HUES64 (cell line): ENCODE measurements around the gene RECK.

ENCODE experiments used
- H3K27ac ChIP-seq: 2 replicates; pipeline ENCODE4 v1.7.0; 2013; ENCODE audit warnings: low read depth, low read length, inconsistent platforms
- H3K27me3 ChIP-seq: 2 replicates; pipeline ENCODE4 v1.6.1; 2013; ENCODE audit warnings: mild to moderate bottlenecking, low read length; ENCODE audit not compliant: insufficient read depth
- H3K36me3 ChIP-seq: 2 replicates; pipeline ENCODE4 v1.6.1; 2013; ENCODE audit warnings: mild to moderate bottlenecking, low read length; ENCODE audit not compliant: insufficient read depth
- H3K4me1 ChIP-seq: 2 replicates; pipeline ENCODE4 v1.6.1; 2013; ENCODE audit warnings: mild to moderate bottlenecking, low read length, moderate library complexity; ENCODE audit not compliant: insufficient read depth
- H3K4me3 ChIP-seq: 2 replicates; pipeline ENCODE4 v1.5.1; 2013; ENCODE audit warnings: mild to moderate bottlenecking, low read length, moderate library complexity
- H3K9ac ChIP-seq: 2 replicates; pipeline ENCODE4 v1.6.1; 2013; ENCODE audit warnings: mild to moderate bottlenecking, low read depth, low read length
- H3K9me3 ChIP-seq: 2 replicates; pipeline ENCODE4 v1.6.1; 2013; ENCODE audit warnings: low read depth, low read length; ENCODE audit not compliant: insufficient read depth
- WGBS: fragments of 150-250, 120-280 bp; methylation state at CpG from one replicate; pipeline ENCODE4 v1.1.7; 2013; ENCODE audit warnings: missing lambda C conversion rate; 5-methylcytosine and 5-hydroxymethylcytosine counted together

Gene RECK

DNA sequence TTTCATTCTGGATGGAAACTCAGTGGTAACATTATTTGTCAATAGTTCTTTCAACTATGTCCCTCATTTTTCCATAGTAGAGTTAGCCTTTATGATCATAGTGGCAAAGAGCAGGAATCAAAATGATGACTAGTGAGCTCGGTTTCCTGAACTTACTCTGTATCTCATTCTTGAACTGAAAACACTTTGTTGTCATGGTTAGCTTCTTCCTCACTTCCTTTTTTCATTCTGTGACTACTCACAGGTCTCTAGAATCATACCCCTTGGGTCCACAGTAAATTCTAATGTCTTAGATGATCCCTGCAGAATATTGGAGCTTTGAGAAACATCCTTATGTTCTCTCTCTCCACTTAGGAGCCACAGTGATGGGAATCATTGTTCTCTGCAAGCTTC, 29.4 kb upstream of the RECK start:
- Histone ChIP-seq H3K4me3 (no peak overlapping the region), H3K36me3 (no peaks in the 10 kb centered on the region), H3K9ac (no peak overlapping the region), H3K4me1 (no peaks in the 10 kb centered on the region), H3K27ac (no peak overlapping the region), H3K27me3 (peaks cover 17% of the 10 kb centered on the region), H3K9me3 (0 out of 2 replicates have a peak, but pooled peaks cover 2% of the 10 kb centered on the region)
- WGBS = 95% methylated on average over 1 of the region's 1 CpG

GRCh38 chr9:36007852-36008251, 28.9 kb upstream of the RECK start:
- Histone ChIP-seq H3K27me3 (peaks cover 17% of the 10 kb centered on the region), H3K9me3 (0 out of 2 replicates have a peak, but pooled peaks cover 2% of the 10 kb centered on the region), H3K4me1 (no peaks in the 10 kb centered on the region), H3K4me3 (no peak overlapping the region), H3K9ac (no peak overlapping the region), H3K27ac (no peak overlapping the region), H3K36me3 (no peaks in the 10 kb centered on the region)
- 95% methylated on average over 2 of the region's 2 CpGs for WGBS

- no peak overlapping the region for H3K9ac ChIP-seq
- peaks cover 17% of the 10 kb centered on the region for H3K27me3 ChIP-seq
- no peaks in the 10 kb centered on the region for H3K4me1 ChIP-seq
- WGBS = 32% methylated on average over 11 of the region's 11 CpGs
- H3K36me3 ChIP-seq = no peaks in the 10 kb centered on the region
- no peak overlapping the region for H3K27ac ChIP-seq
- H3K4me3 ChIP-seq = no peak overlapping the region
- 0 out of 2 replicates have a peak, but pooled peaks cover 2% of the 10 kb centered on the region for H3K9me3 ChIP-seq
These were observed 27.9 kb upstream of the RECK start for GRCh38 chr9:36008774-36009300.

DNA sequence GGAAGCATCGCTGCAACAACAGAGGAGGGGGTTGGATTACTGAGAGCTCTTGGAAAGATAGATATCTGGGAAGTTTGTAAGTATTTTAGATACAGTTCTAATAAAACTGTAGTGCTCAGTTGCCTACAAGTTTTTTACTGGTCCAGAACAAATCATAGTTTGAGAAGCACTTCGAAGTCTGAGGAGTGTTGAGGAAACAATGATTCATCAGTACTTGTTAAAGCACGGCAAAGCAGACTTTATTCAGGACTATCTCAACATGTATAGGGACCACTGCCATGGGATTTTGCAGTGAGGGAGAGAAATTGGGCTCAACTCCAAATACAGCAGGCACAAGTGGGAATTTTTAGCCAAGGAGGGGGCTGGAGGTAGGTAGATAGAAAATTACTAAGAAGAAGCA, 25.3 kb upstream of the RECK start:
- WGBS = 96% methylated on average over 3 of the region's 3 CpGs
- Histone ChIP-seq H3K9me3 (no peaks in the 10 kb centered on the region), H3K9ac (no peak overlapping the region), H3K4me1 (no peaks in the 10 kb centered on the region), H3K27ac (no peak overlapping the region), H3K36me3 (no peaks in the 10 kb centered on the region), H3K27me3 (peaks cover 17% of the 10 kb centered on the region), H3K4me3 (no peak overlapping the region)

- H3K27me3 ChIP-seq = no peaks in the 10 kb centered on the region
- no peaks in the 10 kb centered on the region for H3K9me3 ChIP-seq
- no peaks in the 10 kb centered on the region for H3K36me3 ChIP-seq
- WGBS = 98% methylated on average over 2 of the region's 2 CpGs
- H3K27ac ChIP-seq = no peak overlapping the region
- H3K9ac ChIP-seq = no peak overlapping the region
- no peaks in the 10 kb centered on the region for H3K4me1 ChIP-seq
- H3K4me3 ChIP-seq = no peak overlapping the region
These were observed 19.4 kb upstream of the RECK start for GRCh38 chr9:36017278-36017677.

DNA sequence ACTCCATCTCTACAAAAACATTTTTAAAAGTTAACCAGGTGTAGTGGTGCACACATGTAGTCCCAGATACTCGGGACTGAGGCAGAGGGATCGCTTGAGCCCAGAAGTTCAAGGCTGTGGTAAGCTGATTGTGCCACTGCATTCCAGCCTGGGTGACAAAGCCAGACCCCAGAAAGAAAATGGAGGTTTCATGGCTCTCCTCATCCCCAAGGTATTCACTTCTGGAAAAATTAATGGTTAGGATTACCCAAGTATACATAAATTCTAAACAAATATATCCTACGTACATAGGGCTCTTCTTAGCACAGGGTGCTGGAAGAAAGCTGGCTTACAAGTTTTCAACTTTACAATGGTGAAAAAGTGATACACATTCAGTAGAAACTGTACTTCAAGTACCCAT, 18.6 kb upstream of the RECK start:
- 92% methylated on average over 3 of the region's 3 CpGs for WGBS
- H3K9me3 ChIP-seq = no peaks in the 10 kb centered on the region

DNA sequence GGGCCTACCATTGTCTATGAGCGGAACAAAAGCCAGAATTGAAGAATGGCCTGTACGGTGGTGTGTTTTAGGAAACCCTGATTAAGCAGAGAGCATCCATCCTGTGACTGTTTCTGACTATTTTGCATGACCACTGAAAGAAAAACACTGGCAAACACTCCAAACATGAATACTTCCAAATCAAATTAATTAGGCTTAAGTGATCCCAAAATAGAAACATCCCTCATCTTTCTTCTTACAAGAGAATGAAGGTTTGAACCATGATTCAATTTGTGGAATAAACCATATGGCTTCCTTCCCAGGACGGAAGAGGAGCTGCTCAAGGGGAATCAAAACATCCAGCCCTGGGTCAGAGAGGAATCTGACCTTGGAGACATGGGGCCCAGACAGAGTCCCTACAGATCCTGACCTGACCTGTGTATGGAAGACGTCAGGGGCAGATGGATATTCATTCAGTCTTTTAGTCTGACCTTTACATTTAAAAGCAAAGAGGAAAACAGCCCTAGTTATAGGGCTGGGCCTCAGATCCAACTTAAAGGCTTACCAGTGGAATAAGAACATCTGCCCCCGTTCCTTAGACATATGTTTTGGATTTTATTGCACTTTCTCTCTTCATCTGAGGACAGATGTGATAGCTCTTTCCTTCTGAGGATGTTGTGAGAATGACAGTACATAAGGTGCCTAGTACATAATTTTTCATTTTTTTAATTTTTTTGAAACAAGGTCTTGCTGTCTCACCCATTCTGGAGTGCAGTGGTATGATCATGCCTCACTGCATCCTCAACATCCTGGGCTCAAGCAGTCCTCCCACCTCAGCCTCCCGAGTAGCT, 17.6 kb upstream of the RECK start:
- Histone ChIP-seq H3K27ac (no peak overlapping the region), H3K27me3 (no peaks in the 10 kb centered on the region), H3K36me3 (no peaks in the 10 kb centered on the region), H3K4me3 (no peak overlapping the region), H3K9ac (no peak overlapping the region), H3K4me1 (no peaks in the 10 kb centered on the region), H3K9me3 (no peaks in the 10 kb centered on the region)
- 90% methylated on average over 6 of the region's 6 CpGs for WGBS

More for the DNA sequence above, 18.6 kb upstream of the RECK start:
- no peak overlapping the region for H3K27ac ChIP-seq
- H3K4me1 ChIP-seq = no peaks in the 10 kb centered on the region
- no peaks in the 10 kb centered on the region for H3K27me3 ChIP-seq
- no peaks in the 10 kb centered on the region for H3K36me3 ChIP-seq
- H3K4me3 ChIP-seq = no peak overlapping the region
- H3K9ac ChIP-seq = no peak overlapping the region

DNA sequence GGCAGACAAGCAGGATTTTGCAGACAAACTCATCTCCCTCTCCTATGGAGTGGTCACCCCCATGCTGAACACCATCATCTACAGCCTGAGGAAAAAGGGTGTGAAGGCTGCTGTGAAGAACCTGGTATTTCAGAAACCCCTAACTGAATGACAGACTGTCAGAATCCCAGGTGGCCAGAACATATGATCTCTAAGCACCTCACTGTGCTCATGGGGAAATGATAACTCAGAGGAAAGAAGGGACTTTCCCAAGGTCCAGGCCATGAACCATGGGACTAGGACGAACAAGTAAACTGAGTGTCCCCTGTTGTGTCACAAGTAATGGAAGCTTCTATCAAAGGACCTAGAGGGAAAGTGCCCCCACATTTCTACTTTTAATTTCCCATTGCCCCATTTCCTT, 14.7 kb upstream of the RECK start:
- Histone ChIP-seq H3K36me3 (no peaks in the 10 kb centered on the region), H3K4me1 (no peaks in the 10 kb centered on the region), H3K27me3 (no peaks in the 10 kb centered on the region), H3K4me3 (no peak overlapping the region), H3K9me3 (no peaks in the 10 kb centered on the region), H3K9ac (no peak overlapping the region), H3K27ac (no peak overlapping the region)
- 85% methylated on average over 1 of the region's 1 CpG for WGBS

DNA sequence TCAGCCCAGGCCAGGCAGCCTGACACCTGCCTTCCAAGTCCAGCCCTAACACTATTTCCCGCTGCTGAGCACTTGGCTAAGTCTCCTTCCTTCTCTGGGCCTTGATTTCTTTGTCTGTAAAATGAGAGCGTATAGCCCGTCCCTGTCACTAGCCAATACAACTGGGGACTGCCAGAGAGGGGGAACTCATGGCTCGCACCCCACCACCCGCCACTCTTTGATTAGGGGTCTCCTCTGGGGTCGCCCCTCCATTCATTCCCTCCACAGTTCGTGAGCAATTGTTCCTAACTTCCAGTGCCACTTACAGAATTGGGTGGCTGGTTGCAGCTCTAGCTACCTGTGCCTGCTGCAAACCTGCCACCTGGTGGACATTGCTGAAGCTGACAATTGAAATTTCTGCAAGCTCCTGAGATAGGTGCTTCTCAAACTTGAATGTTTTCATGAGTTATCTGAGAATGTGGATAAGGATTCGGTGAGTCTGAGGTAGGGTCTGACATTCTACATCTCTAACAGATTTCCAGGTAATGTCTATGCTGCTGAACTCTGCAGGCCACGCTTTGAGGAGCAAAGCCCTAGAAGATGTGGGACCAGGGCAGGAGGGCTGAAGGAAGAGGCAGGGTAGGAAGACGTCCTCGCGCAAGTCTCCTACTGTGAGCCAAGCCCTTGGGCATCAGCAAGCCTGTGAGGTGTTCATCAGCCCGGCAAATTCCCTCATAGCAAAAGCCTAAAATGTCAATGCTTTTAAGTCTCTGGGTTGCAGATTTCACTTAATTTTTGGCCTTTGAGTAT, 13.3 kb upstream of the RECK start:
- WGBS = 45% methylated on average over 13 of the region's 13 CpGs
- Histone ChIP-seq H3K4me1 (no peaks in the 10 kb centered on the region), H3K9me3 (no peaks in the 10 kb centered on the region), H3K27ac (no peak overlapping the region), H3K4me3 (no peak overlapping the region), H3K27me3 (no peaks in the 10 kb centered on the region), H3K9ac (no peak overlapping the region; the same call in 1 of the 2 replicates), H3K36me3 (no peaks in the 10 kb centered on the region)

DNA sequence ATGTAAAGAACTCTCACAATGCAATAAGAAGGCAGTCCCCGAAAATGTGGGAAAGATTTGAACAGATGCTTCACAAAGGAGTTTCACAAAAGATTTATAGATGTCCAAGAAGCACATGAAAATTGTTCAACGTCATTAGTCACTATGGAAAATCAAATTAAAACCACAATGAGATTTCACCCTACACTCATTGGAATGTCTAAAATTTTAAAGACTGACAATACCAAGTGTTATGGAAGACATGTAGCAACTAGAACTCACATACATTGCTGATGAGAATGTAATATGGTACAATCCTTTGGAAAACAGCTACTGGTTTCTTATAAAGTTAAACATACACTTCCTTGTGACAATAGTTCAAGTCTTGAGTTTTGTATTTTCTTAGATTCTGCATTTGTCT, 11.0 kb upstream of the RECK start:
- H3K27me3 ChIP-seq = peaks cover under 1% of the 10 kb centered on the region; the same call in 1 of the 2 replicates
- no peaks in the 10 kb centered on the region for H3K36me3 ChIP-seq
- 86% methylated on average over 2 of the region's 2 CpGs for WGBS
- no peaks in the 10 kb centered on the region for H3K4me1 ChIP-seq
- no peaks in the 10 kb centered on the region for H3K9me3 ChIP-seq
- no peak overlapping the region for H3K9ac ChIP-seq
- H3K4me3 ChIP-seq = no peak overlapping the region
- no peak overlapping the region for H3K27ac ChIP-seq

- H3K27ac ChIP-seq = no peak overlapping the region
- H3K9ac ChIP-seq = no peak overlapping the region
- H3K27me3 ChIP-seq = peaks cover 2% of the 10 kb centered on the region; the same call in 1 of the 2 replicates
- no peaks in the 10 kb centered on the region for H3K9me3 ChIP-seq
- no CpG with 5 or more reads among the region's 1 CpG for WGBS
- no peaks in the 10 kb centered on the region for H3K36me3 ChIP-seq
- no peak overlapping the region for H3K4me3 ChIP-seq
- H3K4me1 ChIP-seq = no peaks in the 10 kb centered on the region
These were observed 7.5 kb upstream of the RECK start for GRCh38 chr9:36029202-36029601.
